Measurements from ENCODE around the gene IGF2BP1. TPM values are rescaled to one million over a fixed set of nuclear protein-coding genes. Genes with fewer than 3 reads are reported as not detected.
"Not testable (repeated sequence)": the region's sequence is repeated elsewhere in the genome, so short reads cannot be mapped to it uniquely, and the experiment has no call there.

The IGF2BP1 gene
- total RNA-seq, 2 experiments from 2014 or later, result 0.43 to 0.97 TPM

GRCh38 chr17:49024523-49024922 is 27.3 kb downstream of the IGF2BP1 start:
- no peak overlapping the region for H3K27ac Mint-ChIP-seq
- no peaks in the 10 kb centered on the region for H3K4me1 Mint-ChIP-seq
- intact Hi-C loops (cut with DNase I, micrococcal nuclease), result no loop called here
- ChIA-PET POLR2A (no interaction called here), CTCF (no interaction called here)
- no peak overlapping the region for H3K4me3 Mint-ChIP-seq
- H3K9me3 Mint-ChIP-seq (ENCODE audit: low read depth), result no peaks in the 10 kb centered on the region
- DNase-seq (no peak), ATAC-seq (no peak)
- H3K36me3 Mint-ChIP-seq (ENCODE audit: low read depth), result no peaks in the 10 kb centered on the region
- H3K27me3 Mint-ChIP-seq, result no peaks in the 10 kb centered on the region

- H3K27me3 Mint-ChIP-seq; DNase-seq; CTCF ChIA-PET; H3K27ac Mint-ChIP-seq; H3K4me3 Mint-ChIP-seq; H3K4me1 Mint-ChIP-seq; POLR2A ChIA-PET; H3K9me3 Mint-ChIP-seq (ENCODE audit: low read depth); H3K36me3 Mint-ChIP-seq (ENCODE audit: low read depth); ATAC-seq; intact Hi-C loops (cut with DNase I, micrococcal nuclease): not testable (repeated sequence)
These were observed 29.3 kb downstream of the IGF2BP1 start for GRCh38 chr17:49026447-49026846.

- Mint-ChIP-seq H3K4me3 (no peak overlapping the region), H3K27ac (no peak overlapping the region), H3K27me3 (peaks cover 2% of the 10 kb centered on the region), H3K36me3 (ENCODE audit: low read depth) (no peaks in the 10 kb centered on the region), H3K9me3 (ENCODE audit: low read depth) (no peaks in the 10 kb centered on the region), H3K4me1 (no peaks in the 10 kb centered on the region)
- intact Hi-C loops (cut with DNase I, micrococcal nuclease), result no loop called here
- no peak for DNase-seq
- no peak for ATAC-seq
- ChIA-PET CTCF (interaction anchor here (0.6 kb wide), 1 partner anchor 10 kb away, joined by 3 read pairs; no protein-coding TSS in a partner anchor), POLR2A (no interaction called here)
These were observed 31.1 kb downstream of the IGF2BP1 start for GRCh38 chr17:49028271-49028670.

- ATAC-seq, result no peak
- Mint-ChIP-seq H3K27me3 (peaks cover 2% of the 10 kb centered on the region), H3K4me1 (no peaks in the 10 kb centered on the region), H3K36me3 (ENCODE audit: low read depth) (no peaks in the 10 kb centered on the region), H3K27ac (no peak overlapping the region), H3K9me3 (ENCODE audit: low read depth) (no peaks in the 10 kb centered on the region), H3K4me3 (no peak overlapping the region)
- intact Hi-C loops (cut with DNase I, micrococcal nuclease), result loop anchor here in 1 of 2 experiments (10.0 kb wide), 2 partner anchors 75 to 355 kb away; no protein-coding TSS in a partner anchor
- POLR2A ChIA-PET, result no interaction called here
- CTCF ChIA-PET, result interaction anchor here (0.6 to 3.3 kb wide), 10 partner anchors 10 to 350 kb away, joined by 3 to 18 read pairs (median 4); no protein-coding TSS in a partner anchor
- no peak for DNase-seq
These were observed 32.6 kb downstream of the IGF2BP1 start for GRCh38 chr17:49029801-49030200.

GRCh38 chr17:49031965-49032928 is 35.1 kb downstream of the IGF2BP1 start:
- H3K4me3 Mint-ChIP-seq, result no peak overlapping the region
- H3K4me1 Mint-ChIP-seq, result no peaks in the 10 kb centered on the region
- ATAC-seq (peak; percentile 92), DNase-seq (peak; percentile 62)
- POLR2A ChIA-PET, result interaction anchor here (0.6 to 1.0 kb wide), 2 partner anchors 13 to 84 kb away, joined by 3 read pairs; no protein-coding TSS in a partner anchor
- no peak overlapping the region for H3K27ac Mint-ChIP-seq
- peaks cover 4% of the 10 kb centered on the region for H3K27me3 Mint-ChIP-seq
- no peaks in the 10 kb centered on the region for H3K36me3 Mint-ChIP-seq (ENCODE audit: low read depth)
- H3K9me3 Mint-ChIP-seq (ENCODE audit: low read depth), result no peaks in the 10 kb centered on the region
- CTCF ChIA-PET, result interaction anchor here (0.6 to 3.3 kb wide), 47 partner anchors 9 to 1594 kb away, joined by 3 to 18 read pairs (median 4); partner anchors contain the start of genes ATP5MC1, PRAC2, SNF8 and TTLL6
- intact Hi-C loops (cut with DNase I, micrococcal nuclease), result loop anchor here (1.0 to 10.0 kb wide), 11 partner anchors 77 to 361 kb away; partner anchors contain the start of gene SNF8 (in 1 of the 2)

- peak; percentile 63 for DNase-seq
- no peak overlapping the region for H3K4me3 Mint-ChIP-seq
- ATAC-seq, result no peak
- CTCF ChIA-PET, result interaction anchor here (0.6 to 1.9 kb wide), 10 partner anchors 8 to 364 kb away, joined by 3 to 6 read pairs (median 4); no protein-coding TSS in a partner anchor
- H3K4me1 Mint-ChIP-seq, result no peaks in the 10 kb centered on the region
- intact Hi-C loops (cut with DNase I, micrococcal nuclease), result loop anchor here in 1 of 2 experiments (10.0 kb wide), 2 partner anchors 81 to 361 kb away; no protein-coding TSS in a partner anchor
- H3K27me3 Mint-ChIP-seq, result peaks cover 4% of the 10 kb centered on the region
- H3K27ac Mint-ChIP-seq, result no peak overlapping the region
- POLR2A ChIA-PET, result interaction anchor here (0.6 to 1.0 kb wide), 2 partner anchors 87 to 113 kb away, joined by 4 to 5 read pairs; no protein-coding TSS in a partner anchor
- no peaks in the 10 kb centered on the region for H3K9me3 Mint-ChIP-seq (ENCODE audit: low read depth)
- H3K36me3 Mint-ChIP-seq (ENCODE audit: low read depth), result no peaks in the 10 kb centered on the region
These were observed 38.5 kb downstream of the IGF2BP1 start for GRCh38 chr17:49035470-49036269.

- Mint-ChIP-seq H3K4me3 (no peak overlapping the region), H3K9me3 (ENCODE audit: low read depth) (no peaks in the 10 kb centered on the region), H3K27ac (no peak overlapping the region), H3K27me3 (peaks cover 4% of the 10 kb centered on the region), H3K4me1 (no peaks in the 10 kb centered on the region), H3K36me3 (ENCODE audit: low read depth) (no peaks in the 10 kb centered on the region)
- ChIA-PET CTCF (interaction anchor here (0.9 to 1.9 kb wide), 4 partner anchors 9 to 364 kb away, joined by 3 to 6 read pairs (median 4); no protein-coding TSS in a partner anchor), POLR2A (interaction anchor here (1.0 kb wide), 1 partner anchor 87 kb away, joined by 4 read pairs; no protein-coding TSS in a partner anchor)
- no peak for ATAC-seq
- intact Hi-C loops (cut with DNase I, micrococcal nuclease), result loop anchor here in 1 of 2 experiments (10.0 kb wide), 2 partner anchors 81 to 361 kb away; no protein-coding TSS in a partner anchor
- DNase-seq, result no peak
These were observed 39.1 kb downstream of the IGF2BP1 start for GRCh38 chr17:49036270-49036626.

- no peak for ATAC-seq
- Mint-ChIP-seq H3K27ac (no peak overlapping the region), H3K27me3 (peaks cover 4% of the 10 kb centered on the region), H3K4me3 (no peak overlapping the region), H3K36me3 (ENCODE audit: low read depth) (no peaks in the 10 kb centered on the region), H3K4me1 (no peaks in the 10 kb centered on the region), H3K9me3 (ENCODE audit: low read depth) (no peaks in the 10 kb centered on the region)
- ChIA-PET CTCF (no interaction called here), POLR2A (no interaction called here)
- no peak for DNase-seq
- intact Hi-C loops (cut with DNase I, micrococcal nuclease), result loop anchor here in 1 of 2 experiments (10.0 kb wide), 2 partner anchors 83 to 363 kb away; no protein-coding TSS in a partner anchor
These were observed 41.0 kb downstream of the IGF2BP1 start for GRCh38 chr17:49038138-49038537.

- CTCF ChIA-PET, result interaction anchor here (1.4 kb wide), 1 partner anchor 8 kb away, joined by 4 read pairs; no protein-coding TSS in a partner anchor
These were observed 41.4 kb downstream of the IGF2BP1 start for GRCh38 chr17:49038544-49038943.

GRCh38 chr17:49039518-49039917 is 42.3 kb downstream of the IGF2BP1 start:
- H3K9me3 Mint-ChIP-seq (ENCODE audit: low read depth); H3K27ac Mint-ChIP-seq; H3K36me3 Mint-ChIP-seq (ENCODE audit: low read depth); H3K4me3 Mint-ChIP-seq; POLR2A ChIA-PET; H3K27me3 Mint-ChIP-seq; ATAC-seq; DNase-seq; H3K4me1 Mint-ChIP-seq: not testable (repeated sequence)
- CTCF ChIA-PET, result interaction anchor here (1.0 to 1.4 kb wide), 2 partner anchors 9 to 192 kb away, joined by 3 to 4 read pairs; no protein-coding TSS in a partner anchor
- intact Hi-C loops (cut with DNase I, micrococcal nuclease), result loop anchor here in 1 of 2 experiments (10.0 kb wide), 2 partner anchors 85 to 365 kb away; no protein-coding TSS in a partner anchor

More at GRCh38 chr17:49038544-49038943, 41.4 kb downstream of the IGF2BP1 start:
- no peak overlapping the region for H3K27ac Mint-ChIP-seq
- intact Hi-C loops (cut with DNase I, micrococcal nuclease), result loop anchor here in 1 of 2 experiments (10.0 kb wide), 2 partner anchors 84 to 364 kb away; no protein-coding TSS in a partner anchor
- H3K9me3 Mint-ChIP-seq (ENCODE audit: low read depth), result no peaks in the 10 kb centered on the region
- no peak overlapping the region for H3K4me3 Mint-ChIP-seq
- POLR2A ChIA-PET, result no interaction called here
- H3K36me3 Mint-ChIP-seq (ENCODE audit: low read depth), result no peaks in the 10 kb centered on the region
- ATAC-seq (no peak), DNase-seq (no peak)
- no peaks in the 10 kb centered on the region for H3K4me1 Mint-ChIP-seq
- H3K27me3 Mint-ChIP-seq, result peaks cover 4% of the 10 kb centered on the region

- intact Hi-C loops (cut with DNase I, micrococcal nuclease), result no loop called here
- Mint-ChIP-seq H3K27ac (no peak overlapping the region), H3K27me3 (peaks cover 7% of the 10 kb centered on the region), H3K9me3 (ENCODE audit: low read depth) (no peaks in the 10 kb centered on the region), H3K4me3 (no peak overlapping the region), H3K4me1 (no peaks in the 10 kb centered on the region), H3K36me3 (ENCODE audit: low read depth) (no peaks in the 10 kb centered on the region)
- no peak for DNase-seq
- POLR2A ChIA-PET, result no interaction called here
- ATAC-seq, result no peak
- CTCF ChIA-PET, result no interaction called here
These were observed 44.3 kb downstream of the IGF2BP1 start for GRCh38 chr17:49041527-49041926.

Measured in activated CD4-positive, alpha-beta T cell treated with anti-CD3 and anti-CD28 coated beads for 36 hours (primary cell).